Right renal pelvis (tissue), 4 donors: ENCODE data around the gene NKAIN4. TPM values are rescaled to one million over a fixed set of nuclear protein-coding genes. Genes with fewer than 3 reads are reported as not detected.

Experiments used
- DNase-seq, 4 donors: peaks; one replicate each; pipeline ENCODE4 v3.0.0-alpha.2; 2013; ENCODE audit warnings: low read depth in 4 of 4, low spot score in 3 of 4, missing footprints in 1 of 4
- polyA plus RNA-seq, 4 donors: library from polyadenylated mRNA; unstranded; fragments of 120-200 nt; gene quantifications; one replicate each; pipeline ENCODE4 v1.2.1, GENCODE V29; 2013; ENCODE audit not compliant: insufficient read length in 4 of 4

The NKAIN4 gene
- polyA plus RNA-seq, 4 donors, result 26.0 to 41.5 (median 29.8) TPM

DNA sequence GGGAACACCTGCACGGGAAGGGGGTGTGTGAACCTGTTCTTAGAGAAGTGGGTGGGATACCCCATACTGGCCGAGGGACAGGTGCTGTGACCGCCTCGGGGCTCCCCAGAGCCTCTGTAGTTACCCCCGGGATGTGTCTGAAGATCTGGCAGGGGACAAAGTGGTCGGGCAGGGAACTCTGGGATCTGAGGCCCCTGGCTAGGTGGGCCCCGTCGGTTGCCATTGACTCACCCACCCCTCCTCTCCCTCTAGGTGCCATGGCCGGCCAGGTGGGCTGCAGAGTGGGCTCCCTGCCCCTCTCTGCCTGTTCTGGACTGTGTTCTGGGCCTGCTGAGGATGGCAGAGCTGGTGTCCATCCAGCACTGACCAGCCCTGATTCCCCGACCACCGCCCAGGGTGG, 14.3 kb downstream of the NKAIN4 start:
- no peak for DNase-seq

DNA sequence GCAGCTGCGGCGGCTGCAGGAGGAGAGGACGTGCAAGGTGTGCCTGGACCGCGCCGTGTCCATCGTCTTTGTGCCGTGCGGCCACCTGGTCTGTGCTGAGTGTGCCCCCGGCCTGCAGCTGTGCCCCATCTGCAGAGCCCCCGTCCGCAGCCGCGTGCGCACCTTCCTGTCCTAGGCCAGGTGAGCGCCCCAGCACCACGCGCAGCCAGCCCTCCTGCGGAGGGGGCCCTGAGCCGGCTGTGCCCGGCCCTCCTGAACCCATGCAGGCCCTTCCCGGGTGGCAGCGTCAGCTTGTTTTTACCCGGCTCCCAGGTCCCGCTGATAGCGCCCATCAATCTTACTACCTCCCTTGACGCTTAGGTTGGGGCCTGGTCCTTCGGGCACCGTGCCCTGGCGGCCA, 14.8 kb downstream of the NKAIN4 start:
- no peak for DNase-seq

GRCh38 chr20:63238514-63239125, 15.6 kb downstream of the NKAIN4 start:
- DNase-seq, result no peak

- no peak for DNase-seq
Measured at GRCh38 chr20:63238031-63238430, 16.2 kb downstream of the NKAIN4 start.

DNA sequence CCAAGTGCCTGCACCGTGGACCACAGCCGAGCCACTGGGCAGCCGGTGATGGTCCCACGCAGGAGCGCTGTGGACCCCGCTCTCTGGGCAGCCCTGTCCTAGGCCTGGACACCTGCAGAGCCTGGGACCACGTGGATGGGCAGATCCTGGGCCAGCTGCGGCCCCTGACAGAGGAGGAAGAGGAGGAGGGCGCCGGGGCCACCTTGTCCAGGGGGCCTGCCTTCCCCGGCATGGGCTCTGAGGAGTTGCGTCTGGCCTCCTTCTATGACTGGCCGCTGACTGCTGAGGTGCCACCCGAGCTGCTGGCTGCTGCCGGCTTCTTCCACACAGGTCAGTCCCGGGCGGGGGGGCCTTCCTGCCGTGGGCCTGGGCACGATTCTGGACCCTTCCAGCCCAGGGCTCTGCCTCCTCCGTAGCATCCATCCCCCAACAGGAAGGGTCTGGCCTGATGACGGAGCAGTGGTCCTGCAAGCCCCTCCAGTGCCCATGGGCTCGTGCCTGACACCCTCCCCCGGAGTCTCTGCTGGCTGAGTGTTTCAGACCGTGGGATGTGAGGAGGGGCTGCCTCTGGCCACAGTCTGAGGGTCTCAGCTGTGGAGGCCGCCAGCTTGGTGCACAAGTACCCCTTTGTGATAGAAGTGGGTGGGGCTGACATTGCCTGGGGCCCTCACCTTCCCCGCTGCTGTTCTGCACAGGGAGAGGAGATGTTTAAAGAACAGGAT, 18.0 kb downstream of the NKAIN4 start:
- DNase-seq, result no peak

GRCh38 chr20:63235399-63235983, 18.8 kb downstream of the NKAIN4 start, which contains the start of gene BIRC7:
TSS of gene BIRC7 (plus strand) at chr20:63235905. CDS start at chr20:63236097, 192 bp downstream.
- no peak for DNase-seq

DNA sequence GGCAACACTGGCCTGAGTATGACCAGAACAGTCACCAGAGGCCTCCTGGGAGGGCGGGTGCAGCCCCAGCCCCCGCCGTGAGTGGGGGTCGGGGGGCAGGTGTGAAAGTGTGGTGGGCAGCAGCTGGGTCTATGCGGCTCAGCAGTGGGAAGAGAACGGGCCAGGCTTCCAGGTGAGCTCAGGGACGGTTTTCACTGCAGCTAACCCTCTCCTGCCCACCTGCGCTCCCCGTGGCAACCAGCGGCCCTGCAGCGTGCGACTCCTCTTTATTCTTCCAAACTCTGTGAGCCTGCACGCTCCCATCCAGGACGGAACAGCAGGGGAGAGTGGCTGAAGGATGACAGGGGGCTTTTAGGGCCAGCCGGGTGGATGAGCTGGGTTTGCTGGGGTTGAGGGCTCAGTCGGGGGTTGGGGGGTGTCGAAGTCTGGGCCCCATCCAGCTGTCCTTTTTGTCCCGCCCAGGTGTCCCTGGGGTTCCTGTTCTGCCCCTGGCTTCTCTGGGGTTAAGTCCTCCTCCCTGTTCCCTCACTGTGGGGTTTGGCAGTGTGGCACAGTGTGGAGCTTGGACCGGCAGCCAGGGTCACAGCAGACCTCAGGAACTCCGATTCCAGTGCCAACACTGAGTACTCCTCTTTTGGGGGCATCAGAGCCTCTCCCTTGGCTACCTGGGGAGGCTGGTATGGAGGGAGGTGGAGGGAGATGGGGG, 19.4 kb downstream of the NKAIN4 start:
- no peak for DNase-seq

- no peak for DNase-seq
Measured at GRCh38 chr20:63233924-63234323, 20.3 kb downstream of the NKAIN4 start.

GRCh38 chr20:63233061-63233344, 21.3 kb downstream of the NKAIN4 start:
- DNase-seq, result no peak

DNA sequence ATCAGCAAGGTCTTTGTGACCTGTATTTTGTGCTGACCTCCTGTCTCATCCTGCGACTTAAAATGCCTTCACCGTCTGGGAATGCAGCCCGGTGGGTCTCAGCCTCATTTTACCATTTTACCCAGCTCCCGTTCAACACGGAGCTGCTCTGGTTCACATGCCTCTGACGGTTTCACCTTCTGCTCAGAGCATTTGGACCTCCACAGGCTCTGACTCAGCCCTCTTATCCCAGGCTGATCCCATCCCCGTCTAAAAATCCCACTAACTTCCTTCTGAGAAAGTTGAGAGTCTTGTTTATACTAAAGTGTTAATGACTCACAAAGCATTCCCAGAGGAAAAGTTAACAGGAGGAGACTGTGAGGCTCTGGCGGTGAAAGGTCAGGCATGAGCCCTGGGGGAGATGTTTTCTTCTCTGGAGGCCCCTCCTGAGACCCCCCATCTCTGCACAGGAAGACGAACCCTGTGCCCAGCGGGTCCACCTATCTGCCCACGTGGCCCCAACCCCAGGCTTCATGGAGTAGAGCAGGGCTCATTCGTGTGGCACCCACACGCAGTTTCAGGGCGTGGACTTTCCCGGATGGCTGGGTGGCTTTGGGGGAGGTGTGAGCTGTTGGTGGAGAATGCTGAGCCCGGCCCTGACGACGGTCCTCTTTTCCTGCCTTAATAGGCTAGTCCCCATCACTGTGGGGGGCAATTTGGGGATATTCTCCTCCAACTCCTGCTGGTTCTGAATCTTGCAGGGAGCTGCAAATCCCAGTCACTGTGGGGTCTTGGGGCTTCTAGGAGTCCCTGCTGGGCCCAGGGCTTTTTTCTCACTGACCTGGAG, 21.8 kb downstream of the NKAIN4 start:
- no peak for DNase-seq

- no peak for DNase-seq
Measured at GRCh38 chr20:63230800-63231268, 23.4 kb downstream of the NKAIN4 start.

DNA sequence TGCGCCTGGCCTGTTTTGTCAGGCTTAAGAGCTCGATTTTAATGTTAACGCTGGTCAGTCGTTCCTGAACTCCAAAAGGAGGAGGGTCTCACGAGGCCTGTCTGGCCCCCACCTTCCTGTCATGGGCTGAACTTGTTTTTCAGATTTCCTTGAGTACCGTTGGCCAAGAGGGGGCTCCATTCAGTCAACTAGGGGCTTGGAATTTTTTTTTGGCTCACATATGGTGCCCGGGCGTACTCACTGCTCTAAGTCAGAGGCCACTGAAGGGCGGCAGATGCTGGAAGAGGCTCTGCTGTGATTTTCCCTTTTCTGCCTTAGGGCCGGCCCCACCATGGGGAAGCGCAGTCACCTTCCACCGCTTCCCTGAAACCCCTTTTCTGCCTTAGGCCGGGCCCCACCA, 25.5 kb downstream of the NKAIN4 start:
- DNase-seq, result no peak

DNA sequence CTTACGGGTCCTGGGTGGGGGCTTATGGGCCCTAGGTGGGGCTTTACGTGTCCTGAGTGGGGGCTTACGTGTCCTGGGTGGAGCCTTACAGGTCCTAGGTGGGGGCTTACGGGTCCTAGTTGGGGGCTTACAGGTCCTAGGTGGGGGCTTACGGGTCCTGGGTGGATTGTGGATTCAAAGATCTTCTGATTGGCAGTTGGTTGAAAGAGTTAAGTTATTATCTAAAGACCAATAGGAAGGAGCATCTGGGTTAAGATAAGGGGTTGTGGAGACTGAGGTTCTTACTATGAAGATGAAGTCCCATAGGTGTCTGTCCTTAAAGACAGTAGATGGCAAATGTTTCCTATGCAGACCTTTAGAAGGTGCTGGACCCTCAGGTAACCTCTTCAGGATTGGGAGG, 27.0 kb downstream of the NKAIN4 start:
- no peak for DNase-seq

DNA sequence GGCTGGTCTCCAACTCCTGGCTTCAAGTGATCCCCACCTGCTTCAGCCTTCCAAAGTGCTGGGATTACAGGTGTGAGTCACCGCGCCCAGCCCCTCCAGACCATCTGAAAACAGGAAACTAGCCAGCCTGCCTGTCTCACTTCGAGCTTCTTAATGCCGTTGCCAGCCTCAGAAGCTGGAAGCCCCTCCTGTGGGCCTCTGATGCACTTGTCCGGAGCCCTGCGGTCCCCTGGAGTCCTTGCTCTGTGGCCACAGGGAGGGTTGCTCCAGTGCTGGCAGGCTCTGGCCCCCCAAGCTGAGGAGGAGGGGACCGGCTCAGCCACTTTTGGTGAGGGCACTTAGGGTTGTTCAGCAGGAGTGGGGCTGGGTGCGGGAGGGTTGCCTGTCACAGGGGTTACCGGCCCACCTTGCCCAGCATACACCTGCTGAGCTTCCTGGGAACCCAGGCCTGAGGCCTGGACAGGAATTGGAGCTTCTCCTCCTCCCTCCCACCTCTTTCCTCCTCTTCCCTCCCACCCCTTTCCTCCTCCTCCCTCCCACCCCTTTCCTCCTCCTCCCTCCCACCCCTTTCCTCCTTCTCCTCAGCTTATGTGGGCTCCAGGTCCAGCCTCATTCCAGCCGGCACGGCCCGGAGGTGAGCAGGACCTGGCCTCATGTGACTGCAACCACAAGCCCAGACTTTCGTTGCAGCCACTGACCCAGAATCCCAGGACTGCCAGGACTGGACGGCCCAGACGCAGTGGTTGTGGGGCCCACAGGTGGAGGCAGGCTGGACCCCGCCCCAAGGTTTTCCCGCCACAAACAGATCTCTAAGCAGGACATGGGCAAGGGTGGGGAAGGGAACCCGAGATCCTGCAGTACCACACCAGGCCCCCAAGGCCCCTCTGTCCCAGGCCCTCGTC, 28.0 kb downstream of the NKAIN4 start:
- DNase-seq, result no peak

- no peak for DNase-seq
Measured at GRCh38 chr20:63225082-63225454, 29.2 kb downstream of the NKAIN4 start.

DNA sequence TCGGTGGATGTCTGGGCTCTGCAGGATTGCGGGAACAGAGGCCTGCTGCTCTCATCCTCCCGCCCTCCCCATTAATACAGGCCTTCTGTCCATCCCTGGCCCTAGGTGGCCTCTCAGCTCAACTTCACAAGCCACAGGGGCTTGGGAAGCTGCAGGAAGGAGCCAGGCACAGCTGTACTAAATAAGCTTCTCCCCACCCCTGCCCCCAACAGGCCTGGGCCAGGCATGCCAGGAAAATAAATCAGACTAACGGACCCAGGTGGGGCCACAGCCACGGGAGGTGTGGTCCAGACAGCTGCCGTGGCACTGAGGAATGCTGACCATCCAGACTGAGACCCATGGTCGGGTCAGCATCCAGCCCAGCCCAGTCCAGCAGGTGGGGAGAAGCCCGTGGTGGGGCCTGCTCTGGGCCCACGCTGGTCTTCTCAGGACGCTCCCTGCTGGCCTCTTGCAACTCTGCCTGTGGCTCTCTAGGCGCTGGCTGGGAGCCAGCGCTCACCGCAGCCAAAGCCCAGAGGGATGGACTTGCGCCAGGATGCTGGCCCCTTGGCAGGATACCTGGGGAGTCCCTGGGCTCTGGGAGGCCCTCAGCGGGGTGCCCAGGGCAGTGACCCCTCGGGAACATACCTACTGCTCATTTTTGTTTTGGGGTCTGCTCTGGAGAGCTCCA, 29.7 kb downstream of the NKAIN4 start:
- no peak for DNase-seq

GRCh38 chr20:63223826-63224207, 30.4 kb downstream of the NKAIN4 start:
- no peak for DNase-seq

- no peak for DNase-seq
Measured at GRCh38 chr20:63223121-63223825, 31.0 kb downstream of the NKAIN4 start.

DNA sequence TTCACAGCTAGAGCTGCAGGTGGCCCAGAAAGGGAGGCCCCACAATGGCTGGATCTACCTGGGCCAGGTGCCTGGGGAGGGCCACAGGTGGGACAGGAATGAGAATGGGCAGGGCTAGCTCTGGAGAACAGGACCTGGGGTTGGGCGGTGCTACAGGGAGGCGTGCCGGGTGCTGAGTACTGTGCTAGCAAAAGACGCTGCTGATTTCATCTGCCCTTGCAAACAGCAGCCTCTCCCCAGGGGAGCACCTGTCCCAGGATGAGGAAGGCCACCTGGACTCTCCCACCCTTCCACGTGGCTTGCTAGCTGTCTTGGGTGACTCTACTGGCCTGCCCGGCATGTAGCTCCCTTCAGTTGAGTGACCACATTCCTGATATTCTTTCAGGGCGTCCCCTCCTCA, 31.7 kb downstream of the NKAIN4 start:
- DNase-seq, result no peak
